ENCODE data around the gene GTPBP4. TPM values are rescaled to one million over a fixed set of nuclear protein-coding genes. Genes with fewer than 3 reads are reported as not detected.

The GTPBP4 gene
- total and polyA plus RNA-seq, 4 donors = 9.8 to 15.1 (median 12.1) TPM

DNA sequence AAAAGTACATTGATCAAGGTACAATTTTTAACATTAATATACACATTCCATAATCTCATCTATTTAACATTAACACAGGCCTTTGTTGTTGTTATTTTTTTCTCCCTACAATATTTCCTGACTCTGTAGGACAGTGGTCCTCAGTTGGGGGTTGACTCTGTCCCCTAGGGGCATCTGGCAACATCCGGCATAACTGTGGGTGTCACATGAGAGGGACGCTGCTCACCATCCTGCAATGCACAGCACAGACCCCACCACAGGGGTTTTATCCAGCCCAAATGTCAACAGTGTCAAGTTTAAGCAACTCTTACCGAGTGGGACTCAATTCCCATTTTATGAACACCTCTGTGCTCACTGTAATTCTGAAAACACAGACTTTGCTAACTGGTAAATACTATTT lies 51.9 kb downstream of the GTPBP4 start:
- Histone ChIP-seq H3K36me3 (ENCODE audit: control insufficient read depth in 4 of 4, insufficient read depth in 3 of 4, low read depth in 1 of 4, low read length in 3 of 4) (peaks cover 5 to 36% (median 30%) of the 10 kb centered on the region in 4 donors), H3K9ac (ENCODE audit: low read depth in 1 of 2, low read length in 2 of 2) (no peak overlapping the region), H3K27ac (ENCODE audit: low read depth in 1 of 2, low read length in 2 of 2) (no peak overlapping the region), H3K27me3 (ENCODE audit: control insufficient read depth in 4 of 4, insufficient read depth in 4 of 4, low read length in 3 of 4) (no peaks in the 10 kb centered on the region), H3K4me1 (ENCODE audit: control insufficient read depth in 4 of 4, insufficient read depth in 4 of 4, low read length in 3 of 4) (peaks cover 0 to 10% (median 0%) of the 10 kb centered on the region in 4 donors), H3K9me3 (ENCODE audit: control insufficient read depth in 4 of 4, low read length in 3 of 4) (no peaks in the 10 kb centered on the region), H3K4me3 (ENCODE audit: low read depth in 1 of 3, low read length in 3 of 3) (no peak overlapping the region)
- WGBS = 93% methylated on average over 3 of the region's 3 CpGs
- no peak for DNase-seq (ENCODE audit: low spot score)
- TF ChIP-seq, protein P1, sequence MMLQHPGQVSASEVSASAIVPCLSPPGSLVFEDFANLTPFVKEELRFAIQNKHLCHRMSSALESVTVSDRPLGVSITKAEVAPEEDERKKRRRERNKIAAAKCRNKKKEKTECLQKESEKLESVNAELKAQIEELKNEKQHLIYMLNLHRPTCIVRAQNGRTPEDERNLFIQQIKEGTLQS (IDR thresholded peaks at IDR 0.05) = no peak

DNA sequence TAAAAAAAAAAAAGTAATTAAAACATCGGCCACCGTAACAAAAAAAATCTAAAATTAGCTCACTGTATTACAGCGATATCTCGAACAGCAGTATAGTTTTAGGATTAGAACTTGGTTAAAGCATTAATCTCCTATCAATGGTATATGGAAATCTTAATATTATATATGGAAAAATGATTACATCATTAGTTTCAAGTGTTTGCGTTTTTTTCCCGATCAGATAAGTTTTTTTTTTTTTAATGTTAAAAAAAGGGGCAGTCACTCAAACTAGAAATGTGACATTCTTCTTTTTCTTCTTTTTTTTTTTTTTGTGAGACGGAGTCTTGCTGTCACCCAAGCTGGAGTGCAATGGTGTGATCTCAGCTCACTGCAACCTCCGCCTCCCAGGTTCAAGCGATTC lies 53.3 kb downstream of the GTPBP4 start:
- DNase-seq (ENCODE audit: low spot score) = no peak
- H3K36me3 ChIP-seq (ENCODE audit: control insufficient read depth in 4 of 4, insufficient read depth in 3 of 4, low read depth in 1 of 4, low read length in 3 of 4) = peaks cover 5 to 36% (median 30%) of the 10 kb centered on the region in 4 donors
- no peak overlapping the region for H3K27ac ChIP-seq (ENCODE audit: low read depth in 1 of 2, low read length in 2 of 2)
- TF ChIP-seq FOXA2 (IDR thresholded peaks at IDR 0.05) (no peak), HNF4A (conservative IDR thresholded peaks at IDR 0.05) (no peak), RXRA (IDR thresholded peaks at IDR 0.05) (no peak), EGR1 (IDR thresholded peaks at IDR 0.05; ENCODE audit: low read depth in 2 of 2) (no peak), SP1 (IDR thresholded peaks at IDR 0.05) (no peak), NR2F2 (IDR thresholded peaks at IDR 0.05) (no peak), RAD21 (IDR thresholded peaks at IDR 0.05) (no peak)
- H3K4me1 ChIP-seq (ENCODE audit: control insufficient read depth in 4 of 4, insufficient read depth in 4 of 4, low read length in 3 of 4) = peaks cover 0 to 16% (median 8%) of the 10 kb centered on the region in 4 donors
- 97% methylated on average over 9 of the region's 9 CpGs for WGBS
- H3K9ac ChIP-seq (ENCODE audit: low read depth in 1 of 2, low read length in 2 of 2) = no peak overlapping the region
- no peaks in the 10 kb centered on the region for H3K9me3 ChIP-seq (ENCODE audit: control insufficient read depth in 4 of 4, low read length in 3 of 4)
- H3K27me3 ChIP-seq (ENCODE audit: control insufficient read depth in 4 of 4, insufficient read depth in 4 of 4, low read length in 3 of 4) = no peaks in the 10 kb centered on the region
- H3K4me3 ChIP-seq (ENCODE audit: low read depth in 1 of 3, low read length in 3 of 3) = no peak overlapping the region

DNA sequence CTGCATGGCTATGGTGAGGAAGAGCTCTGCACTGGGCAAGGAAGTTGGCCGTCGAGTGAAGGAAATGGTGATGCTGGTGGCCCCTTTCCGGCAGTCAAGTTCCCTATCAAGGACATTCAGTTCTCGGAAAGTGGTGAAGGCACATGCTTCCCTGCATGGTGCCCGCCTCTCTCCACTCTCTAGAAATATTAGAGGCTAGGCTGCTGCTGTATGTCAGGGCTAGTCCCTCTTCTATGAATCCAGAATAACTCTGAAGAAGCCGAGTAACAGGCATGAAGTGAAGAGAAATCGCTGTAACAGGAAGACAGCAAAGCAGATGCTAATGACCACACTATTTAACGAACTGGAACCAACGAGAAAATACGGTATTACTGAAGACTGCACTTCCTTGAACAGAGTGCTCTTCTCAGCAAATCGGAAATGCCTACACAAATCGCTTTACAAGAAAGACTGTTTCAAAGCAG lies 55.3 kb downstream of the GTPBP4 start:
- TF ChIP-seq, protein P2, sequence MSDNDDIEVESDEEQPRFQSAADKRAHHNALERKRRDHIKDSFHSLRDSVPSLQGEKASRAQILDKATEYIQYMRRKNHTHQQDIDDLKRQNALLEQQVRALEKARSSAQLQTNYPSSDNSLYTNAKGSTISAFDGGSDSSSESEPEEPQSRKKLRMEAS (IDR thresholded peaks at IDR 0.05) = peak; percentile 49
- TF ChIP-seq GABPA (IDR thresholded peaks at IDR 0.05 in 1 of 2, conservative IDR thresholded peaks at IDR 0.05 in 1 of 2) (peak in 1 of 2 donors; percentile 28), YY1 (IDR thresholded peaks at IDR 0.05) (peak; percentile 23), SP1 (IDR thresholded peaks at IDR 0.05) (peak; percentile 63), TAF1 (conservative IDR thresholded peaks at IDR 0.05) (no peak), FOXA2 (IDR thresholded peaks at IDR 0.05) (no peak), HNF4A (conservative IDR thresholded peaks at IDR 0.05) (no peak), EGR1 (IDR thresholded peaks at IDR 0.05; ENCODE audit: low read depth in 2 of 2) (no peak), NR2F2 (IDR thresholded peaks at IDR 0.05) (peak; percentile 13), RXRA (IDR thresholded peaks at IDR 0.05) (no peak)
- TF ChIP-seq, protein P3, sequence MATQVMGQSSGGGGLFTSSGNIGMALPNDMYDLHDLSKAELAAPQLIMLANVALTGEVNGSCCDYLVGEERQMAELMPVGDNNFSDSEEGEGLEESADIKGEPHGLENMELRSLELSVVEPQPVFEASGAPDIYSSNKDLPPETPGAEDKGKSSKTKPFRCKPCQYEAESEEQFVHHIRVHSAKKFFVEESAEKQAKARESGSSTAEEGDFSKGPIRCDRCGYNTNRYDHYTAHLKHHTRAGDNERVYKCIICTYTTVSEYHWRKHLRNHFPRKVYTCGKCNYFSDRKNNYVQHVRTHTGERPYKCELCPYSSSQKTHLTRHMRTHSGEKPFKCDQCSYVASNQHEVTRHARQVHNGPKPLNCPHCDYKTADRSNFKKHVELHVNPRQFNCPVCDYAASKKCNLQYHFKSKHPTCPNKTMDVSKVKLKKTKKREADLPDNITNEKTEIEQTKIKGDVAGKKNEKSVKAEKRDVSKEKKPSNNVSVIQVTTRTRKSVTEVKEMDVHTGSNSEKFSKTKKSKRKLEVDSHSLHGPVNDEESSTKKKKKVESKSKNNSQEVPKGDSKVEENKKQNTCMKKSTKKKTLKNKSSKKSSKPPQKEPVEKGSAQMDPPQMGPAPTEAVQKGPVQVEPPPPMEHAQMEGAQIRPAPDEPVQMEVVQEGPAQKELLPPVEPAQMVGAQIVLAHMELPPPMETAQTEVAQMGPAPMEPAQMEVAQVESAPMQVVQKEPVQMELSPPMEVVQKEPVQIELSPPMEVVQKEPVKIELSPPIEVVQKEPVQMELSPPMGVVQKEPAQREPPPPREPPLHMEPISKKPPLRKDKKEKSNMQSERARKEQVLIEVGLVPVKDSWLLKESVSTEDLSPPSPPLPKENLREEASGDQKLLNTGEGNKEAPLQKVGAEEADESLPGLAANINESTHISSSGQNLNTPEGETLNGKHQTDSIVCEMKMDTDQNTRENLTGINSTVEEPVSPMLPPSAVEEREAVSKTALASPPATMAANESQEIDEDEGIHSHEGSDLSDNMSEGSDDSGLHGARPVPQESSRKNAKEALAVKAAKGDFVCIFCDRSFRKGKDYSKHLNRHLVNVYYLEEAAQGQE (IDR thresholded peaks at IDR 0.05) = no peak
- TF ChIP-seq, protein P1 (IDR thresholded peaks at IDR 0.05) = no peak
- Histone ChIP-seq H3K4me1 (ENCODE audit: control insufficient read depth in 4 of 4, insufficient read depth in 4 of 4, low read length in 3 of 4) (peaks cover 0 to 26% (median 12%) of the 10 kb centered on the region in 4 donors), H3K4me3 (ENCODE audit: low read depth in 1 of 3, low read length in 3 of 3) (no peak overlapping the region), H3K9ac (ENCODE audit: low read depth in 1 of 2, low read length in 2 of 2) (peak overlapping the region in 1 of 2 donors; percentile 48), H3K27ac (ENCODE audit: low read depth in 1 of 2, low read length in 2 of 2) (peak overlapping the region; percentile 58 to 59), H3K27me3 (ENCODE audit: control insufficient read depth in 4 of 4, insufficient read depth in 4 of 4, low read length in 3 of 4) (no peaks in the 10 kb centered on the region), H3K36me3 (ENCODE audit: control insufficient read depth in 4 of 4, insufficient read depth in 3 of 4, low read depth in 1 of 4, low read length in 3 of 4) (peaks cover 5 to 36% (median 30%) of the 10 kb centered on the region in 4 donors), H3K9me3 (ENCODE audit: control insufficient read depth in 4 of 4, low read length in 3 of 4) (no peaks in the 10 kb centered on the region)
- DNase-seq (ENCODE audit: low spot score) = no peak
- WGBS = 72% methylated on average over 12 of the region's 12 CpGs
